Globus pallidus (tissue), 1 donor: ENCODE measurements around the gene ANKMY1.

Source experiments
- DNase-seq: peaks from one replicate; pipeline ENCODE4 v3.0.0-alpha.2; 2015; ENCODE audit warnings: low spot score

The ANKMY1 gene

GRCh38 chr2:240581811-240582210 is 24.0 kb upstream of the ANKMY1 start:
- DNase-seq = no peak

- no peak for DNase-seq
Measured at GRCh38 chr2:240579771-240580614, 22.2 kb upstream of the ANKMY1 start.

GRCh38 chr2:240579071-240579762 is 21.4 kb upstream of the ANKMY1 start:
- DNase-seq = no peak

- no peak for DNase-seq
Measured at GRCh38 chr2:240578488-240578887, 20.7 kb upstream of the ANKMY1 start.

- no peak for DNase-seq
Measured at GRCh38 chr2:240578110-240578450, 20.3 kb upstream of the ANKMY1 start.

- no peak for DNase-seq
Measured at GRCh38 chr2:240577281-240578109, 19.7 kb upstream of the ANKMY1 start.

- DNase-seq = no peak
Measured at GRCh38 chr2:240576436-240577205, 18.8 kb upstream of the ANKMY1 start.

GRCh38 chr2:240576036-240576435 is 18.2 kb upstream of the ANKMY1 start:
- no peak for DNase-seq

- no peak for DNase-seq
Measured at GRCh38 chr2:240575101-240575965, 17.5 kb upstream of the ANKMY1 start.

GRCh38 chr2:240574386-240575100 is 16.8 kb upstream of the ANKMY1 start:
- DNase-seq = no peak

- no peak for DNase-seq
Measured at GRCh38 chr2:240573516-240574385, 16.0 kb upstream of the ANKMY1 start.

GRCh38 chr2:240573071-240573515 is 15.3 kb upstream of the ANKMY1 start:
- DNase-seq = no peak

- no peak for DNase-seq
Measured at GRCh38 chr2:240572141-240573031, 14.6 kb upstream of the ANKMY1 start.

- DNase-seq = no peak
Measured at GRCh38 chr2:240571314-240571973, 13.7 kb upstream of the ANKMY1 start.

GRCh38 chr2:240570531-240571313 is 12.9 kb upstream of the ANKMY1 start:
- DNase-seq = no peak

GRCh38 chr2:240569998-240570530 is 12.3 kb upstream of the ANKMY1 start:
- no peak for DNase-seq
